Suprapubic skin (tissue), 4 donors: Measurements from ENCODE around the gene TNFRSF13B.

Source experiments
- EP300 ChIP-seq: sonication (generic); formaldehyde crosslinking; IDR thresholded peaks from one replicate; pipeline ENCODE4 v1.6.1; 2017; ENCODE audit warnings: antibody characterized with exemption
- POLR2A ChIP-seq, 2 donors: fragments of 450-650 bp; IDR thresholded peaks; one replicate each; pipeline ENCODE4 v1.6.1; 2017; ENCODE audit warnings: antibody characterized with exemption in 2 of 2, mild to moderate bottlenecking in 2 of 2, moderate library complexity in 2 of 2
- POLR2AphosphoS5 ChIP-seq, 3 donors: sonication (generic); formaldehyde crosslinking; IDR thresholded peaks; one replicate each; pipeline ENCODE4 v1.6.1; 2017; ENCODE audit warnings: antibody characterized with exemption in 3 of 3
- TF ChIP-seq, protein P1 (sequence below), 2 donors: fragments of 200-600 bp in 1 of 2; fragments of 450-650 bp in 1 of 2; sonication (generic) in 1 of 2; IDR thresholded peaks; one replicate each; pipeline ENCODE4 v1.5.1; 2016 to 2019; ENCODE audit warnings: antibody characterized with exemption in 2 of 2, mild to moderate bottlenecking in 1 of 2, moderate library complexity in 1 of 2

- TF ChIP-seq EP300 (no peak), POLR2A (IDR thresholded peaks at IDR 0.05) (no peak), POLR2AphosphoS5 (IDR thresholded peaks at IDR 0.05) (no peak)
- TF ChIP-seq, protein P1, sequence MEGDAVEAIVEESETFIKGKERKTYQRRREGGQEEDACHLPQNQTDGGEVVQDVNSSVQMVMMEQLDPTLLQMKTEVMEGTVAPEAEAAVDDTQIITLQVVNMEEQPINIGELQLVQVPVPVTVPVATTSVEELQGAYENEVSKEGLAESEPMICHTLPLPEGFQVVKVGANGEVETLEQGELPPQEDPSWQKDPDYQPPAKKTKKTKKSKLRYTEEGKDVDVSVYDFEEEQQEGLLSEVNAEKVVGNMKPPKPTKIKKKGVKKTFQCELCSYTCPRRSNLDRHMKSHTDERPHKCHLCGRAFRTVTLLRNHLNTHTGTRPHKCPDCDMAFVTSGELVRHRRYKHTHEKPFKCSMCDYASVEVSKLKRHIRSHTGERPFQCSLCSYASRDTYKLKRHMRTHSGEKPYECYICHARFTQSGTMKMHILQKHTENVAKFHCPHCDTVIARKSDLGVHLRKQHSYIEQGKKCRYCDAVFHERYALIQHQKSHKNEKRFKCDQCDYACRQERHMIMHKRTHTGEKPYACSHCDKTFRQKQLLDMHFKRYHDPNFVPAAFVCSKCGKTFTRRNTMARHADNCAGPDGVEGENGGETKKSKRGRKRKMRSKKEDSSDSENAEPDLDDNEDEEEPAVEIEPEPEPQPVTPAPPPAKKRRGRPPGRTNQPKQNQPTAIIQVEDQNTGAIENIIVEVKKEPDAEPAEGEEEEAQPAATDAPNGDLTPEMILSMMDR (IDR thresholded peaks at IDR 0.05): no peak
Measured at GRCh38 chr17:16934133-16934795, 37.7 kb downstream of the TNFRSF13B start.
